NCI-H524 treated with DMSO at 0.1 percent for 48 hours (cell line): ENCODE measurements around the gene RANBP10.
A peak's percentile ranks its signal among the peaks of the same experiment; 100 is the strongest.

Experiments used
- DNase-seq: peaks from one replicate; lab custom pipeline; 2025; lab: John Stamatoyannopoulos, UW

RANBP10 gene

GRCh38 chr16:67825906-67826305 lies 19.5 kb upstream of the RANBP10 start:
- DNase-seq: no peak

- no peak for DNase-seq
Observed at GRCh38 chr16:67825119-67825518, 18.8 kb upstream of the RANBP10 start.

- no peak for DNase-seq
Observed at GRCh38 chr16:67822511-67822910, 16.2 kb upstream of the RANBP10 start.

- no peak for DNase-seq
Observed at GRCh38 chr16:67820608-67821259, 14.4 kb upstream of the RANBP10 start.

- no peak for DNase-seq
Observed at GRCh38 chr16:67814567-67814966, 8.2 kb upstream of the RANBP10 start.

- DNase-seq: no peak
Observed at GRCh38 chr16:67811899-67812298, 5.5 kb upstream of the RANBP10 start.

- DNase-seq: no peak
Observed at GRCh38 chr16:67807148-67807682, 855 bp upstream of the RANBP10 start.

- DNase-seq: no peak
Observed at GRCh38 chr16:67805718-67806427, 487 bp downstream of the RANBP10 start.

- DNase-seq: no peak
Observed at GRCh38 chr16:67804853-67805542, 1.4 kb downstream of the RANBP10 start.

GRCh38 chr16:67803894-67804293 lies 2.5 kb downstream of the RANBP10 start:
- DNase-seq: no peak

GRCh38 chr16:67801883-67802282 lies 4.5 kb downstream of the RANBP10 start:
- no peak for DNase-seq

GRCh38 chr16:67801241-67801640 lies 5.1 kb downstream of the RANBP10 start:
- no peak for DNase-seq

- no peak for DNase-seq
Observed at GRCh38 chr16:67800338-67800926, 5.9 kb downstream of the RANBP10 start.

- no peak for DNase-seq
Observed at GRCh38 chr16:67796099-67796718, 10.2 kb downstream of the RANBP10 start.

- no peak for DNase-seq
Observed at GRCh38 chr16:67790071-67790470, 16.3 kb downstream of the RANBP10 start.

GRCh38 chr16:67786491-67786890 lies 19.9 kb downstream of the RANBP10 start:
- DNase-seq: no peak

GRCh38 chr16:67783353-67783725 lies 23.0 kb downstream of the RANBP10 start:
- DNase-seq: no peak

- DNase-seq: peak; percentile 66
Observed at GRCh38 chr16:67782567-67783352, 23.6 kb downstream of the RANBP10 start.

- DNase-seq: no peak
Observed at GRCh38 chr16:67781565-67781921, 24.8 kb downstream of the RANBP10 start.

- no peak for DNase-seq
Observed at GRCh38 chr16:67780847-67781564, 25.4 kb downstream of the RANBP10 start.
